ENCODE data around the gene WDFY3.

Gene WDFY3

DNA sequence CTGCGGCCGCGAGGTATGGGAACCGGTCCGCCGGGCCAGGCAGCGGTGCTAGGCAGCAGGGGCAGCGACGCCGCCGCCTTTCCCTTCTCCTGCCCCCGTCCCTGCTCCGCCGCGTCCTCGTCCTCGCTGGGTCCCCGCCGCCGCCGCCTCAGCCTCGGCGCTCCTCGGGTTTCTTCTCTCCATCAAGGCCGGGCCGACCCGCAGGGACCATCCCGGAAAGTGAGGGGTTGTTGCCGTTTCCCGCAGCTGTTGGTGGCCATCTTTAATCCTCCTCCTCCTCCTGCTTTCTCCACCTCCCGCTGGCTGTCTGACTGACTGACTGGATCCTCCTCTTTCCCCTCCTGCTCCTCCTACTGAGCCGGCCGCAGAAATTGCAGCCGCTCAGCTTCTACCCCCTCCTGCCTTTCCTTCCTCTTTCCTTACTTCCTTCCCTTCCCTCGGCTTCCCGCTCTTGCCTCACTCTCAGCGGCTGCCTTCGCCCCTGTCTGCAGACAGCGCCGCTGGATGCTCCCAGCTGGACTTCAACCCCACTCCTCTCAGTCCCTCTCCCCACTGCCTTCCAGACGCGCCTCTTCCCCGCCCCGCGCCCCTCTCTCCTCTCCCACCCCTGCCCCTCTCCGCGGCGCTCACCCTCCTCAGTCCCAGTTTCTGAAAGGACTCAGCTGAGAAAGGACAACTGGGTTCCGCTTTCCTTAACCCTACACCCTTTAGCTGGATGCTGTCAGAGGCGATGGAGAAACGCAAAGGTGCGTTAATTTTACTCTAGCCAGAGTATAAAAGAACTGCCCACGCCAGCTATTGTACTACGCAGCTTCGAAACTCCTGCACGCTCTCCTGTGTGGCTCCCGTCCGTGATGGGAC, at the start of gene WDFY3:
WDFY3 (minus strand) TSS at position 309 of the 861 bp plus-strand sequence. CDS start 106,099 bp downstream, outside the sequence.
- H2AFZ ChIP-seq (ENCODE audit: low read length, unreplicated experiment), result peak within 1 kb of the TSS; percentile 99
- H3K79me2 ChIP-seq (ENCODE audit: control insufficient read depth, insufficient read depth, low read length, unreplicated experiment), result peaks cover 56% of the 10 kb centered on the region
- H3K27ac ChIP-seq (ENCODE audit: low read depth, low read length), result peak within 1 kb of the TSS; percentile 47
- H3K36me3 ChIP-seq (ENCODE audit: insufficient read depth, low read length), result no peaks in the 10 kb centered on the region
- H3K27me3 ChIP-seq (ENCODE audit: insufficient read depth, low read length), result no peaks in the 10 kb centered on the region
- H3K4me1 ChIP-seq (ENCODE audit: control insufficient read depth, insufficient read depth, low read length, unreplicated experiment), result peaks cover 23% of the 10 kb centered on the region
- H3K4me3 ChIP-seq (ENCODE audit: low read depth, low read length), result peak within 1 kb of the TSS; percentile 96

GRCh38 chr4:85005865-85006377, 39.4 kb upstream of the WDFY3 start:
- Histone ChIP-seq H3K27ac (ENCODE audit: low read depth, low read length) (no peak overlapping the region), H3K36me3 (ENCODE audit: insufficient read depth, low read length) (no peaks in the 10 kb centered on the region), H3K4me1 (ENCODE audit: control insufficient read depth, insufficient read depth, low read length, unreplicated experiment) (peaks cover 3% of the 10 kb centered on the region), H3K27me3 (ENCODE audit: insufficient read depth, low read length) (no peaks in the 10 kb centered on the region), H2AFZ (ENCODE audit: low read length, unreplicated experiment) (no peak overlapping the region), H3K79me2 (ENCODE audit: control insufficient read depth, insufficient read depth, low read length, unreplicated experiment) (no peaks in the 10 kb centered on the region), H3K4me3 (ENCODE audit: low read depth, low read length) (no peak overlapping the region)

- H3K36me3 ChIP-seq (ENCODE audit: insufficient read depth, low read length), result no peaks in the 10 kb centered on the region
- no peaks in the 10 kb centered on the region for H3K79me2 ChIP-seq (ENCODE audit: control insufficient read depth, insufficient read depth, low read length, unreplicated experiment)
- H3K4me3 ChIP-seq (ENCODE audit: low read depth, low read length), result no peak overlapping the region
- peaks cover 3% of the 10 kb centered on the region for H3K4me1 ChIP-seq (ENCODE audit: control insufficient read depth, insufficient read depth, low read length, unreplicated experiment)
- no peak overlapping the region for H3K27ac ChIP-seq (ENCODE audit: low read depth, low read length)
- H2AFZ ChIP-seq (ENCODE audit: low read length, unreplicated experiment), result no peak overlapping the region
- no peaks in the 10 kb centered on the region for H3K27me3 ChIP-seq (ENCODE audit: insufficient read depth, low read length)
Observed at GRCh38 chr4:85000343-85000742, 33.9 kb upstream of the WDFY3 start.

- H2AFZ ChIP-seq (ENCODE audit: low read length, unreplicated experiment), result no peak overlapping the region
- H3K79me2 ChIP-seq (ENCODE audit: control insufficient read depth, insufficient read depth, low read length, unreplicated experiment), result no peaks in the 10 kb centered on the region
- H3K27ac ChIP-seq (ENCODE audit: low read depth, low read length), result no peak overlapping the region
- no peak overlapping the region for H3K4me3 ChIP-seq (ENCODE audit: low read depth, low read length)
- no peaks in the 10 kb centered on the region for H3K36me3 ChIP-seq (ENCODE audit: insufficient read depth, low read length)
- H3K27me3 ChIP-seq (ENCODE audit: insufficient read depth, low read length), result no peaks in the 10 kb centered on the region
- no peaks in the 10 kb centered on the region for H3K4me1 ChIP-seq (ENCODE audit: control insufficient read depth, insufficient read depth, low read length, unreplicated experiment)
Observed at GRCh38 chr4:84995386-84995785, 28.9 kb upstream of the WDFY3 start.

DNA sequence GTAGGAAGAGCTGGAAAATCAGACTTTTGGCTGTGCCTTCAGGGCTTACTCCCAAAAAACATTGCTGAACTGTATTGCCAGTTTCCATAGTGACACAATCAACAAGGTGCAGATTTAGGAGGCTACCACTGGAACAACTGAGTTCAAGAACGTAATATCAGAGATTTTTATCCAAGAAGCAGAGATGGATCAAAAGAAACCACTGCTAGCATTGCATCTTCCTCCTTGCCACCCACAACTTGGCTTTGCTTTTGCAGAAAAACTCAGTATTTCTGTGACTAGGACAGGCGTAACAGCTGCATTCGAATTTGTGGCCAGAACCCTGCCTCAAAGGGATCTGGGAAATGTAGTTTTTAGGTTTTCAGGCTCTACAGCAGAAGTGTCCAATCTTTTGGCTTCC, 27.8 kb upstream of the WDFY3 start:
- H3K27ac ChIP-seq (ENCODE audit: low read depth, low read length), result no peak overlapping the region
- no peaks in the 10 kb centered on the region for H3K79me2 ChIP-seq (ENCODE audit: control insufficient read depth, insufficient read depth, low read length, unreplicated experiment)
- no peaks in the 10 kb centered on the region for H3K4me1 ChIP-seq (ENCODE audit: control insufficient read depth, insufficient read depth, low read length, unreplicated experiment)
- H3K4me3 ChIP-seq (ENCODE audit: low read depth, low read length), result no peak overlapping the region
- H3K27me3 ChIP-seq (ENCODE audit: insufficient read depth, low read length), result no peaks in the 10 kb centered on the region
- no peaks in the 10 kb centered on the region for H3K36me3 ChIP-seq (ENCODE audit: insufficient read depth, low read length)
- H2AFZ ChIP-seq (ENCODE audit: low read length, unreplicated experiment), result no peak overlapping the region

DNA sequence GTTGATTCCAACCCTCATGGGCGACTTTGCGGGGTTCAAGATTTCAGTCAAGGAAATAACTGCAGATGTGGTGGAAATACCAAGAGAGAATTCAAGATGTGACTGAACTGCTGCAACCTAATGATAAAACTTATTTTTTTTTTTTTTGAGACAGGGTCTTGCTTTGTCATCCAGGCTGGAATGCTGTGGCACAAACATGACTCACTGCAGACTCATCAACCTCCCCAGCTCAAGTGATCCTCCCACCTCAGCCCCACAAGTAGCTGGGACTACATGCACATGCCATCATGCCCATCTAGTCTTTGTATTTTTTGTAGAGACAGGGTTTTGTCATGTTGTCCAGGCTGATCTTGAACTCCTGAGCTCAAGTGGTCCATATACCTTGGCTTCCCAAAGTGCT, 19.5 kb upstream of the WDFY3 start:
- H3K79me2 ChIP-seq (ENCODE audit: control insufficient read depth, insufficient read depth, low read length, unreplicated experiment), result no peaks in the 10 kb centered on the region
- no peaks in the 10 kb centered on the region for H3K27me3 ChIP-seq (ENCODE audit: insufficient read depth, low read length)
- H3K4me3 ChIP-seq (ENCODE audit: low read depth, low read length), result no peak overlapping the region

DNA sequence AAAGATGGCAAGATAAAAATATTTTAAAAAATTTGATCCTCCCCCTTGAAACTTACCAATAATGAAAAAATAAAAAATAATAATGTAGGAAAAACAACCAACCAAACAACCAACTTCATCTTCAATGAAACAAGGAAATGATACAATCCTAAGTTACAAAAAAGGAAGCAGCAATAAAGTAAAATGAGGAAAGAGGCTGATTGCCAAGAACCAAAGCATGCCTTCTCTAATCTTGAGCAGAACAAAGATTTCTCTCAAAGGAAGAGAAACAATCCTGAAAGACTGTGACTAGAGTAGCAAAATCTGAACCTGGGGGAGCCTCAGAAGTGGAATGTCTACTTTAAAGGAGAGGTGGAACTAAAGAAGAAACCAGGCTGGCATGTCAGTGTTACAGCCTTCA, 10.9 kb upstream of the WDFY3 start:
- no peak overlapping the region for H3K27ac ChIP-seq (ENCODE audit: low read depth, low read length)
- no peaks in the 10 kb centered on the region for H3K4me1 ChIP-seq (ENCODE audit: control insufficient read depth, insufficient read depth, low read length, unreplicated experiment)
- H3K79me2 ChIP-seq (ENCODE audit: control insufficient read depth, insufficient read depth, low read length, unreplicated experiment), result no peaks in the 10 kb centered on the region
- no peaks in the 10 kb centered on the region for H3K36me3 ChIP-seq (ENCODE audit: insufficient read depth, low read length)
- H3K4me3 ChIP-seq (ENCODE audit: low read depth, low read length), result no peak overlapping the region
- no peaks in the 10 kb centered on the region for H3K27me3 ChIP-seq (ENCODE audit: insufficient read depth, low read length)
- H2AFZ ChIP-seq (ENCODE audit: low read length, unreplicated experiment), result no peak overlapping the region

More for the DNA sequence above, 19.5 kb upstream of the WDFY3 start:
- peaks cover 5% of the 10 kb centered on the region for H3K4me1 ChIP-seq (ENCODE audit: control insufficient read depth, insufficient read depth, low read length, unreplicated experiment)
- no peak overlapping the region for H2AFZ ChIP-seq (ENCODE audit: low read length, unreplicated experiment)
- peak overlapping the region; percentile 37 for H3K27ac ChIP-seq (ENCODE audit: low read depth, low read length)
- peaks cover 13% of the 10 kb centered on the region; the same call in 1 of the 2 replicates for H3K36me3 ChIP-seq (ENCODE audit: insufficient read depth, low read length)

DNA sequence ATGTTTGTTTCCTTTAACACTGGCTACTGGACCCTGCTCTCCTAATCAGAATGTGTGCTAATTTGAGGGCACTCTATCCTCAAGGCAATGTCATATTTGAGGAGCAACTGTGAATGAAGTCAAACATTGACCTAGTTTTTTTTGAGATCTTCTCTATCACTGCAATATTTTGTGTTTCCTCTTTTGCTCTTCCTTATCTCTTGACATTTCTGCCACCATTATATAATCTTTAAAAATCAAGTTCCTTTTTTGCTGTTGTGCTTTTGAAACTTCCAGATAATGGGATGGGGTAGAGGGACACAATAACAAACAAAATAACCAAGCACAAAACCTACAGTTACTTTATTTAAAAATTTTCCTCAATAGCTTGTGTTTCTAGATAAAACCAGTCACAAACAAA, 7.4 kb upstream of the WDFY3 start:
- no peak overlapping the region for H2AFZ ChIP-seq (ENCODE audit: low read length, unreplicated experiment)
- peaks cover 9% of the 10 kb centered on the region for H3K4me1 ChIP-seq (ENCODE audit: control insufficient read depth, insufficient read depth, low read length, unreplicated experiment)

DNA sequence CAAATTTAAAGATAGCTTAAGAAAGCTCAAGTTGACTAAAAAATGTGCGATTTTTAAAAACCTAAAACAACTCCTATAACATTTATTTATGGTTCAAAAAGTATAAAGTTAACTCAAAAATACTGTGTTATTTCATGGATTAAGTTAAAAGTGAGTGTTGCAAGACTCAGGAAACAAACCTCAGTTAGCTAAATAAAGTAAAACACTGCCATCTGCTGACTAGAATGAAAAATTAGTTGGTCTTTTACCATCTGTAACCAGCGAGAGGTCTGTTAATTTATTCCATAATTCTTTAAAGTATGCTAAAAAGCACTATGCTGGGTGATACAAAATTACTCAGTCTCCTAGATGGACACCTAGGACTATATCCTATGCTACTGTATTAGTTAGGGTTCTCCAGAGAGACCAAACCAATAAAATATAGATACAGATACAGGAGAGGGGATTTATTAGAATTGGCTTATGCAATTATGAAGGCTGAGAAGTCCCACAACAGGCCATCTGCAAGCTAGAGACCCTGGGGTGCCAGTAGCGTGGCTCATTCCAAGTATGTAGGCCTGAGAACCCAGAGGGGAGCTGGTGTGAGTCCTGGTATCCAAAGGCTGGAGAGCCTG, 4.9 kb upstream of the WDFY3 start:
- Histone ChIP-seq H3K27me3 (ENCODE audit: insufficient read depth, low read length) (no peaks in the 10 kb centered on the region), H3K4me3 (ENCODE audit: low read depth, low read length) (no peak overlapping the region), H3K4me1 (ENCODE audit: control insufficient read depth, insufficient read depth, low read length, unreplicated experiment) (peaks cover 16% of the 10 kb centered on the region), H3K27ac (ENCODE audit: low read depth, low read length) (no peak overlapping the region), H3K79me2 (ENCODE audit: control insufficient read depth, insufficient read depth, low read length, unreplicated experiment) (peaks cover 9% of the 10 kb centered on the region), H3K36me3 (ENCODE audit: insufficient read depth, low read length) (no peaks in the 10 kb centered on the region), H2AFZ (ENCODE audit: low read length, unreplicated experiment) (no peak overlapping the region)

More for the DNA sequence above, 7.4 kb upstream of the WDFY3 start:
- no peaks in the 10 kb centered on the region for H3K27me3 ChIP-seq (ENCODE audit: insufficient read depth, low read length)
- no peak overlapping the region for H3K4me3 ChIP-seq (ENCODE audit: low read depth, low read length)
- H3K27ac ChIP-seq (ENCODE audit: low read depth, low read length), result no peak overlapping the region
- H3K79me2 ChIP-seq (ENCODE audit: control insufficient read depth, insufficient read depth, low read length, unreplicated experiment), result no peaks in the 10 kb centered on the region
- H3K36me3 ChIP-seq (ENCODE audit: insufficient read depth, low read length), result no peaks in the 10 kb centered on the region

DNA sequence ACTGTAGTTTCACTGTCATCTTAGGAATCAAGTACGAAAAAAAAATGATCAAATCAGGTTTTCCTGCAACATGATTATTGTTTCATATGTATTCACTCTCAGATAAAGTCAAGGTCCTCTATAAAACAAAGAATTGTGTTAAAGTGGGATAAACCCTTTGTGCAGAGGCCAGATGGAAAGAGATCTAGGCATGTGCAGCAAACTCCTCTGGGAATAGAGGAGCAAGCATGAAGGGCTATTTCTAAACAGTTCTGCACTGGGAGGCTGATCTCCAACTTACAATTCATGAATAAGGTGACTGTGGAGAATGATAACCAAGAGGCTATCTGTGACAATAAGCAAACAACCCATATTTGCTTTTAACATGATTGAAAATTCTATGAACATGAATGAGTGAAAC, 2.4 kb upstream of the WDFY3 start:
- Histone ChIP-seq H3K27ac (ENCODE audit: low read depth, low read length) (no peak overlapping the region), H2AFZ (ENCODE audit: low read length, unreplicated experiment) (no peak overlapping the region), H3K4me1 (ENCODE audit: control insufficient read depth, insufficient read depth, low read length, unreplicated experiment) (peaks cover 23% of the 10 kb centered on the region), H3K79me2 (ENCODE audit: control insufficient read depth, insufficient read depth, low read length, unreplicated experiment) (peaks cover 34% of the 10 kb centered on the region), H3K36me3 (ENCODE audit: insufficient read depth, low read length) (no peaks in the 10 kb centered on the region), H3K27me3 (ENCODE audit: insufficient read depth, low read length) (no peaks in the 10 kb centered on the region), H3K4me3 (ENCODE audit: low read depth, low read length) (no peak overlapping the region)

All from ACC112 (cell line).